ENCODE data around the gene FOXC1. TPM values are rescaled to one million over a fixed set of nuclear protein-coding genes. Genes with fewer than 3 reads are reported as not detected.

FOXC1 gene
- polyA plus RNA-seq, 1 of the 3 experiments (the other 2 are of a cell fraction): 4.3 TPM

- no peak for TF ChIP-seq REST (IDR thresholded peaks at IDR 0.05; ENCODE audit: low read depth, low read length)
Measured at GRCh38 chr6:1569377-1569776, 40.3 kb upstream of the FOXC1 start (continued).

DNA sequence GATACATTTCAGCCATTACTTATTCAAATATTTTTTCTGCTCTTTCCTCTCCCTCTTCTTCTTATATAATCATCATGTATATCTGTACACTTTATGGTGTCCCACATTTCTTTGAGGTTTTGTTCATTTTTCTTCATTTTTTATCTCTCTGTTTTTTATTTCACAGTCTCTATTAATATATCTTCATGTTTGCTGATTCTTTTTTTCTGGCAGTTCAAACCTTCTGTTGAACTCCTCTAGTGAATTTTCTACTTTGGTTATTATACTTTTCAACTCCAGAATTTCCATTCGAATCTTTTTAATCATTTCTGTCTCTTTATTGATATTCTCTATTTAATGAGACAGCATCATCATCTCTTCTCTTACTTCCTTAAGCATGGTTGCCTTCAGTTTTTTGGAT lies 38.9 kb upstream of the FOXC1 start:
- TF ChIP-seq RXRA (IDR thresholded peaks at IDR 0.05; ENCODE audit: borderline replicate concordance, low read depth) (no peak), CHD2 (IDR thresholded peaks at IDR 0.05; ENCODE audit: low read length, partially characterized antibody) (no peak)
- H3K27me3 ChIP-seq (ENCODE audit: insufficient read depth): no peaks in the 10 kb centered on the region
- H3K36me3 ChIP-seq (replicated peaks in 1 of 2; ENCODE audit: control insufficient read depth in 1 of 2, insufficient read depth in 2 of 2, low read length in 1 of 2): no peaks in the 10 kb centered on the region
- H3K9me2 ChIP-seq: no peaks in the 10 kb centered on the region
- no peak for DNase-seq
- peaks cover 4% of the 10 kb centered on the region; the same call in 1 of the 2 replicates for H3K9me3 ChIP-seq
- H3K27ac ChIP-seq (ENCODE audit: low read depth in 2 of 2, low read length in 1 of 2): no peak overlapping the region
- no peak overlapping the region for H3K4me3 ChIP-seq (ENCODE audit: low read depth in 2 of 2, low read length in 1 of 2)
- H3K4me2 ChIP-seq: no peak overlapping the region
- H4K20me1 ChIP-seq (ENCODE audit: insufficient read depth): no peaks in the 10 kb centered on the region
- no peaks in the 10 kb centered on the region for H3K79me2 ChIP-seq (ENCODE audit: insufficient read depth)
- H3K4me1 ChIP-seq (ENCODE audit: control insufficient read depth in 1 of 2, insufficient read depth in 2 of 2, low read depth in 1 of 2, low read length in 1 of 2): no peaks in the 10 kb centered on the region
- WGBS (ENCODE audit: low lambda C conversion rate): 0% methylated on average over 1 of the region's 1 CpG
- ChIA-PET CTCF (interaction anchor here (3.9 kb wide), 1 partner anchor 26 kb away, joined by 17 read pairs; no protein-coding TSS in a partner anchor), POLR2A (no interaction called here)
- no peak overlapping the region for H3K9ac ChIP-seq
- H3F3A ChIP-seq (replicated peaks; ENCODE audit: insufficient read depth): no peaks in the 10 kb centered on the region
- H2AFZ ChIP-seq (ENCODE audit: low read depth): no peak overlapping the region

GRCh38 chr6:1572892-1573291 lies 36.8 kb upstream of the FOXC1 start:
- no peaks in the 10 kb centered on the region for H4K20me1 ChIP-seq (ENCODE audit: insufficient read depth)
- ChIA-PET CTCF (interaction anchor here (1.1 to 3.9 kb wide), 2 partner anchors 18 to 24 kb away, joined by 3 to 17 read pairs; no protein-coding TSS in a partner anchor), POLR2A (no interaction called here)
- H2AFZ ChIP-seq (ENCODE audit: low read depth): no peak overlapping the region
- H3K27ac ChIP-seq (ENCODE audit: low read depth in 2 of 2, low read length in 1 of 2): no peak overlapping the region
- 0% methylated on average over 1 of the region's 1 CpG for WGBS (ENCODE audit: low lambda C conversion rate)
- H3K36me3 ChIP-seq (replicated peaks in 1 of 2; ENCODE audit: control insufficient read depth in 1 of 2, insufficient read depth in 2 of 2, low read length in 1 of 2): no peaks in the 10 kb centered on the region
- no peaks in the 10 kb centered on the region for H3F3A ChIP-seq (replicated peaks; ENCODE audit: insufficient read depth)
- no peaks in the 10 kb centered on the region for H3K27me3 ChIP-seq (ENCODE audit: insufficient read depth)
- H3K9me3 ChIP-seq: peaks cover 4% of the 10 kb centered on the region; the same call in 1 of the 2 replicates
- DNase-seq: no peak
- no peaks in the 10 kb centered on the region for H3K79me2 ChIP-seq (ENCODE audit: insufficient read depth)
- H3K4me3 ChIP-seq (ENCODE audit: low read depth in 2 of 2, low read length in 1 of 2): no peak overlapping the region
- no peak for TF ChIP-seq EZH2phosphoT487 (IDR thresholded peaks at IDR 0.05; ENCODE audit: borderline replicate concordance, low read depth)
- TF ChIP-seq, protein P1, sequence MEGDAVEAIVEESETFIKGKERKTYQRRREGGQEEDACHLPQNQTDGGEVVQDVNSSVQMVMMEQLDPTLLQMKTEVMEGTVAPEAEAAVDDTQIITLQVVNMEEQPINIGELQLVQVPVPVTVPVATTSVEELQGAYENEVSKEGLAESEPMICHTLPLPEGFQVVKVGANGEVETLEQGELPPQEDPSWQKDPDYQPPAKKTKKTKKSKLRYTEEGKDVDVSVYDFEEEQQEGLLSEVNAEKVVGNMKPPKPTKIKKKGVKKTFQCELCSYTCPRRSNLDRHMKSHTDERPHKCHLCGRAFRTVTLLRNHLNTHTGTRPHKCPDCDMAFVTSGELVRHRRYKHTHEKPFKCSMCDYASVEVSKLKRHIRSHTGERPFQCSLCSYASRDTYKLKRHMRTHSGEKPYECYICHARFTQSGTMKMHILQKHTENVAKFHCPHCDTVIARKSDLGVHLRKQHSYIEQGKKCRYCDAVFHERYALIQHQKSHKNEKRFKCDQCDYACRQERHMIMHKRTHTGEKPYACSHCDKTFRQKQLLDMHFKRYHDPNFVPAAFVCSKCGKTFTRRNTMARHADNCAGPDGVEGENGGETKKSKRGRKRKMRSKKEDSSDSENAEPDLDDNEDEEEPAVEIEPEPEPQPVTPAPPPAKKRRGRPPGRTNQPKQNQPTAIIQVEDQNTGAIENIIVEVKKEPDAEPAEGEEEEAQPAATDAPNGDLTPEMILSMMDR (IDR thresholded peaks at IDR 0.05): no peak
- H3K4me2 ChIP-seq: no peak overlapping the region
- H3K9ac ChIP-seq: no peak overlapping the region
- no peaks in the 10 kb centered on the region for H3K9me2 ChIP-seq
- no peaks in the 10 kb centered on the region for H3K4me1 ChIP-seq (ENCODE audit: control insufficient read depth in 1 of 2, insufficient read depth in 2 of 2, low read depth in 1 of 2, low read length in 1 of 2)

All from SK-N-SH (cell line).